Glomerular endothelial cell (primary cell): ENCODE results near the gene GFPT1. TPM values are rescaled to one million over a fixed set of nuclear protein-coding genes. Genes with fewer than 3 reads are reported as not detected.

Experiments
- DNase-seq: peaks from one replicate; pipeline ENCODE4 v3.0.0-alpha.2; 2011; ENCODE audit warnings: low read depth, low spot score; ENCODE audit errors: extremely low read depth
- total RNA-seq: library from RNA; depleted of rRNA; stranded (reverse); fragments of >200 nt; gene quantifications from 2 replicates; pipeline ENCODE4 v1.2.3, GENCODE V29; 2015

Gene GFPT1
- total RNA-seq, 1 donor from 2014 or later: 24.9 TPM

- no peak for DNase-seq
Measured at GRCh38 chr2:69292256-69292655, 94.8 kb downstream of the GFPT1 start.

GRCh38 chr2:69291721-69292120, 95.3 kb downstream of the GFPT1 start:
- DNase-seq: no peak

- DNase-seq: no peak
Measured at GRCh38 chr2:69291004-69291650, 95.9 kb downstream of the GFPT1 start.

- no peak for DNase-seq
Measured at GRCh38 chr2:69288429-69288828, 98.6 kb downstream of the GFPT1 start.

- no peak for DNase-seq
Measured at GRCh38 chr2:69287544-69287943, 99.5 kb downstream of the GFPT1 start.

- DNase-seq: no peak
Measured at GRCh38 chr2:69285379-69285894, 101.6 kb downstream of the GFPT1 start.

GRCh38 chr2:69280796-69281412, 106.1 kb downstream of the GFPT1 start:
- DNase-seq: no peak

GRCh38 chr2:69279931-69280681, 106.9 kb downstream of the GFPT1 start:
- DNase-seq: no peak

- no peak for DNase-seq
Measured at GRCh38 chr2:69279211-69279610, 107.8 kb downstream of the GFPT1 start.

- DNase-seq: no peak
Measured at GRCh38 chr2:69278366-69278765, 108.7 kb downstream of the GFPT1 start.

- no peak for DNase-seq
Measured at GRCh38 chr2:69275490-69275889, 111.5 kb downstream of the GFPT1 start.

GRCh38 chr2:69272803-69273471, 114.1 kb downstream of the GFPT1 start:
- no peak for DNase-seq

- no peak for DNase-seq
Measured at GRCh38 chr2:69271831-69272257, 115.2 kb downstream of the GFPT1 start.

Other genes with a start within 250 kb of the GFPT1 start
- 34.3 and 36.3 TPM in 2 replicates for gene NFU1, start 50.2 kb upstream of the GFPT1 start, total RNA-seq